ENCODE data around the gene TFCP2. TPM values are rescaled to one million over a fixed set of nuclear protein-coding genes. Genes with fewer than 3 reads are reported as not detected.

TFCP2 gene
- polyA plus RNA-seq, 1 donor, result 31.6 TPM

DNA sequence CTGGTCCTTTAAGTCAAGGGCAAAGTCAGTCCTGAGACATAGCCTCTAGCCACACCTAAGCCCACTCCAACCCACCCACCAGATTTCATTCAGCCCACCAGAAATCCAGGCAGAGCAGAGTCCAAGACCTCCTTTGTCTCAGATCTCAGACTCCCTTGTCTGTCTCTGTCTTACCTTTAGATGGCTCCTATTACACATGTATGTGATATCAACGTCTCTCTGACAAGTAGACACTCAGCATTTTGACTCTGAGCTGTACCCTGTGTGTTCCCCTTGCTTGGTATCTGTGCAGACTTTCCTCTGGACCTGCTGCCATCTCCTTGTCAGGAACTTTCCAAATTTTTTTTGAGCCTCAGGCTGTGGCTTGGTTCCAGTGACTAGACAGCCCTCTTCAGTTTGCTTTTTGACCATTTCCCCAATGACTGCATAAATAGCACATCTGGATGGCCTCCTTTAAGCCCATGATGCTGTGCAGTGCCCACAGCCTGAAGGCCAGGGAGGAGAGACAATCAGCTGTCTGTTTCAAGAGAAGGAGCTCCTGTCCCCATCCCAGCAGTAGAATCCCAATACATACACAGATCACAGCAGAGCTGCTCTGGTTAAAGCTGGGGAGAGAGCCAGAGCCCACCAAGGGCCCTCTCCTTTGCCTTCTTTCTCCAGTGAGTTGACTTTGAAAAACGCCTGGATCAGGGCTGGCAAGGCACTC lies 37.9 kb upstream of the TFCP2 start:
- no peak for DNase-seq
- H3K9me3 ChIP-seq (ENCODE audit: control insufficient read depth, low read depth, low read length), result no peaks in the 10 kb centered on the region
- H3K4me3 ChIP-seq (ENCODE audit: low read length), result no peak overlapping the region
- no peaks in the 10 kb centered on the region for H3K27me3 ChIP-seq (ENCODE audit: control insufficient read depth, insufficient read depth, low read length)
- WGBS (ENCODE audit: insufficient coverage, low lambda C conversion rate), result 80% methylated on average over 1 of the region's 2 CpGs
- no peak overlapping the region for H3K27ac ChIP-seq (ENCODE audit: low read length)
- no peaks in the 10 kb centered on the region for H3K4me1 ChIP-seq (ENCODE audit: control insufficient read depth, insufficient read depth, low read length)
- no peaks in the 10 kb centered on the region for H3K36me3 ChIP-seq (ENCODE audit: control insufficient read depth, insufficient read depth, low read length)

DNA sequence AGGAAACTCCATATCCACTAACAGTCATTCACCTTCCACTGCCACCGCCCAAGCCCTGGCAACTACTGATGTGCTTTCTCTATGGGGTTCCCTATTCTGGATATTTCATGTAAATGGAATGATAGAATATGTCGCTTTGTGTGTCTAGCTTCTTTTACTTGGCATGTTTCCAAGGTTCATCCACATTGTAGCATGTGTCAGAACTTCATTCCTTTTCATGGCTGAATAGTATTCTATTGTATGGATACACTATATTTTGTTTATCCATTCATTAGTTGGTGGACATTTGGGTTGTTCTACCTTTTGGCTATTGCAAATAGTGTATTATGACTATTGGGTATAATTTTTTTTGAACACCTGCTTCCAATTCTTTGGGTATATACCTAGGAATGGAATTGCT lies 36.3 kb upstream of the TFCP2 start:
- no peaks in the 10 kb centered on the region for H3K36me3 ChIP-seq (ENCODE audit: control insufficient read depth, insufficient read depth, low read length)
- no CpG with 5 or more reads among the region's 2 CpGs for WGBS (ENCODE audit: insufficient coverage, low lambda C conversion rate)
- no peaks in the 10 kb centered on the region for H3K9me3 ChIP-seq (ENCODE audit: control insufficient read depth, low read depth, low read length)
- no peak overlapping the region for H3K4me3 ChIP-seq (ENCODE audit: low read length)
- H3K27me3 ChIP-seq (ENCODE audit: control insufficient read depth, insufficient read depth, low read length), result no peaks in the 10 kb centered on the region
- DNase-seq, result no peak
- no peaks in the 10 kb centered on the region for H3K4me1 ChIP-seq (ENCODE audit: control insufficient read depth, insufficient read depth, low read length)
- no peak overlapping the region for H3K27ac ChIP-seq (ENCODE audit: low read length)

DNA sequence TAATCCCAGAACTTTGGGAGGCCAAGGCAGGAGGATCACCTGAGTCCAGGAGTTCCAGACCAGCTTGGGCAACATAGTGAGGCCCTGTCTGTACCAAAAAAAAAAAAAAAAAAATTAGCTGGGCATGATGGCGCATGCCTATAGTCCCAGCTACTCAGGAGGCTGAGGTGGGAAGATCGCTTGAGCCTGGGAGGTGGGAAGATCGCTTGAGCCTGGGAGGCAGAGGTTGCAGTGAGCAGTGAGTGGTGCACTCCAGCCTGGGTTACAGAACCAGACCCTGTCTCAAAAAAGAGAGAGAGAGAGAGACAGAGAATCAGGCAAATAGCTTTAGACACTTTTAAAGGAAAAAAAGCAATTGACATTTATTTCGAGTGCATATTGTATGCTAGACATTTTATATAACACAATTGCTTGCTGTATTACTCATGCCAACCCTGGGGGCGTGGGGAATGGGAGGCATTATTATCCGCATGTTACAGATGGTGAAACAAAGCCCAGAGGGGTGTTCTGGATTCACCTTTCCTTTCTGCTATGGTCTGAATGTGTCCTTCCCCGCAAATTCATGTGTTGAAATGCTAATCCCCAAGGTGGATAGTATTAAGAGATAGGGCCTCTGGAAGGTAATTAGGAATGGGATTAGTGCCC lies 35.2 kb upstream of the TFCP2 start:
- no peaks in the 10 kb centered on the region for H3K4me1 ChIP-seq (ENCODE audit: control insufficient read depth, insufficient read depth, low read length)
- H3K36me3 ChIP-seq (ENCODE audit: control insufficient read depth, insufficient read depth, low read length), result no peaks in the 10 kb centered on the region
- no peak overlapping the region for H3K27ac ChIP-seq (ENCODE audit: low read length)
- DNase-seq, result no peak
- H3K9me3 ChIP-seq (ENCODE audit: control insufficient read depth, low read depth, low read length), result no peaks in the 10 kb centered on the region
- H3K27me3 ChIP-seq (ENCODE audit: control insufficient read depth, insufficient read depth, low read length), result no peaks in the 10 kb centered on the region
- H3K4me3 ChIP-seq (ENCODE audit: low read length), result no peak overlapping the region
- WGBS (ENCODE audit: insufficient coverage, low lambda C conversion rate), result no CpG with 5 or more reads among the region's 7 CpGs

DNA sequence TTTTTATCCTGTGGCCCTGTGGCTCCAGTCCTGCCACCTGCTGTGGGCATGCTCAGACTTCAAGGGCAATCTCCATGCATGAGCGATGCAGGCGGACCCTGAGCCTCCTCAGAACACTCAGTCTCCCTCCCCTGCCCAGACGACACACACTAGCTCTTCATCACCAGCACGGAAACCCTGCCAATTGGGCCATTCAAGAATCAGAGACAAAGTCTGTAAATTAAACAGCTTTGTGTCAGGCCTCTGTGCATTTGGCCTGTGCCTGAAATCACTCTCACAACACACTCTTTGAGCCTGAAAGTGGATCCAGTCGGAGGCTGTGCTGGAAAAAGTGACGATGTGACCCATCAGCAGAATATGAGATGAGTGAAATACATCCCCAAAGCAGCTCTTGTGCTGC lies 32.4 kb upstream of the TFCP2 start:
- H3K27ac ChIP-seq (ENCODE audit: low read length), result no peak overlapping the region
- WGBS (ENCODE audit: insufficient coverage, low lambda C conversion rate), result no CpG with 5 or more reads among the region's 6 CpGs
- no peak overlapping the region for H3K4me3 ChIP-seq (ENCODE audit: low read length)
- DNase-seq, result no peak
- no peaks in the 10 kb centered on the region for H3K36me3 ChIP-seq (ENCODE audit: control insufficient read depth, insufficient read depth, low read length)
- H3K4me1 ChIP-seq (ENCODE audit: control insufficient read depth, insufficient read depth, low read length), result no peaks in the 10 kb centered on the region
- no peaks in the 10 kb centered on the region for H3K27me3 ChIP-seq (ENCODE audit: control insufficient read depth, insufficient read depth, low read length)
- no peaks in the 10 kb centered on the region for H3K9me3 ChIP-seq (ENCODE audit: control insufficient read depth, low read depth, low read length)

DNA sequence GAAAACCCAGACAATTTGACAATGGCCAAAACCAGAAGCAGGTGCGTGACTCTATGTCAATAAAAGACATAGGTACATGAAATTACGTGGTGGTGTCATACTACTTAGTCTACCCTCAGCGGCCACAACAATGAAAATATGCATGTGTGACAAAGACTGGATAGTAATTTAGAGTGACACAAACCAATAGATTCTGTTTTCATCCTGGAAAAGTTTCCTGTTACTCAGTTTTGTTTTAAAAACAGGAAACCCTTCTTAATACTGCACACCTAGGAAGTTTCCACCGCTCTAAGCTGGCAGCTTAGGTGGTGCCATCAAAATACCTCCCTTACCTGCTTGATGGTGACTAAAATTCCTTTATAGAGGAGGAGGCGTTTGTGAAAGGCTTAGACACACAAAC lies 29.8 kb upstream of the TFCP2 start:
- WGBS (ENCODE audit: insufficient coverage, low lambda C conversion rate), result 100% methylated on average over 1 of the region's 5 CpGs
- Histone ChIP-seq H3K36me3 (ENCODE audit: control insufficient read depth, insufficient read depth, low read length) (no peaks in the 10 kb centered on the region), H3K27me3 (ENCODE audit: control insufficient read depth, insufficient read depth, low read length) (no peaks in the 10 kb centered on the region), H3K27ac (ENCODE audit: low read length) (no peak overlapping the region), H3K9me3 (ENCODE audit: control insufficient read depth, low read depth, low read length) (no peaks in the 10 kb centered on the region), H3K4me1 (ENCODE audit: control insufficient read depth, insufficient read depth, low read length) (no peaks in the 10 kb centered on the region), H3K4me3 (ENCODE audit: low read length) (no peak overlapping the region)
- no peak for DNase-seq

DNA sequence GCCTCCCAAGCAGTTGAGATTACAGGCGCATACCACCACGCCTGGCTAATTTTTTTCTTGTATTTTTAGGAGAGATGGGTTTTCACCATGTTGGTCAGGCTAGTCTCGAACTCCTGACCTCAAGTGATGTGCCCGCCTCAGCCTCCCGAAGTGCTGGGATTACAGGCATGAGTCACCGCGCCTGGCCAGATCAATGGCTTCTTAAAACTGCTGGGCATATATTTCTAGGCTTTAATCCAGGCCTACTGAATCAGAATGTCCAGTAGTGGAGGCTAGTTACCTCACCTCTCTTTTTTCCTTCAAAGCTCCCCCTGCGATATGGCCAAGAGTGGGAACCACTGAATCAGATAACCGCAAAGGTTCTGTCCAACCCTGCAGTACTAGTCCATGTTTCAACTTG lies 27.9 kb upstream of the TFCP2 start:
- DNase-seq, result no peak
- H3K4me1 ChIP-seq (ENCODE audit: control insufficient read depth, insufficient read depth, low read length), result no peaks in the 10 kb centered on the region
- no CpG with 5 or more reads among the region's 9 CpGs for WGBS (ENCODE audit: insufficient coverage, low lambda C conversion rate)
- H3K9me3 ChIP-seq (ENCODE audit: control insufficient read depth, low read depth, low read length), result no peaks in the 10 kb centered on the region
- H3K4me3 ChIP-seq (ENCODE audit: low read length), result no peak overlapping the region
- H3K36me3 ChIP-seq (ENCODE audit: control insufficient read depth, insufficient read depth, low read length), result no peaks in the 10 kb centered on the region
- no peaks in the 10 kb centered on the region for H3K27me3 ChIP-seq (ENCODE audit: control insufficient read depth, insufficient read depth, low read length)
- H3K27ac ChIP-seq (ENCODE audit: low read length), result no peak overlapping the region

DNA sequence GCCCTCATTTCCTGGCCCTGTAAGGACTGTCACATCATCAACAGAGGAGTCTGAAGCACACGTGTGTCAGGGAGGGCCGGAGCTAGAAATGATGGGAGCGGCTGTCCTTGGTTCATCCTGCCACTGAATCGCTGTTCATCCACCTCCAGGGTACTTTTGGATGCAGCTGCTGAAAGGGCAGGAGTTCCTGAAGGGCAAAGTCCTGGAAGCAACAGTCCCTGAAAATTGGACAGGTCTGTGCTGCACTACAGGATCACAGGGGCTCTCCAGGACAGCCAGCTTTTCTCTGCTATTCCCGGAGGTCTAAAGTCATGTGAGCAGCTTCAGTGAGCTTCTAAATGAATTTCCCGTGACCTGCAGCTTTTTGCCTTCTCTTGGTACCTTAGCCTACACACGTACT lies 27.2 kb upstream of the TFCP2 start:
- Histone ChIP-seq H3K9me3 (ENCODE audit: control insufficient read depth, low read depth, low read length) (no peaks in the 10 kb centered on the region), H3K4me3 (ENCODE audit: low read length) (no peak overlapping the region), H3K36me3 (ENCODE audit: control insufficient read depth, insufficient read depth, low read length) (no peaks in the 10 kb centered on the region), H3K27me3 (ENCODE audit: control insufficient read depth, insufficient read depth, low read length) (no peaks in the 10 kb centered on the region), H3K4me1 (ENCODE audit: control insufficient read depth, insufficient read depth, low read length) (no peaks in the 10 kb centered on the region), H3K27ac (ENCODE audit: low read length) (no peak overlapping the region)
- WGBS (ENCODE audit: insufficient coverage, low lambda C conversion rate), result no CpG with 5 or more reads among the region's 7 CpGs
- no peak for DNase-seq

DNA sequence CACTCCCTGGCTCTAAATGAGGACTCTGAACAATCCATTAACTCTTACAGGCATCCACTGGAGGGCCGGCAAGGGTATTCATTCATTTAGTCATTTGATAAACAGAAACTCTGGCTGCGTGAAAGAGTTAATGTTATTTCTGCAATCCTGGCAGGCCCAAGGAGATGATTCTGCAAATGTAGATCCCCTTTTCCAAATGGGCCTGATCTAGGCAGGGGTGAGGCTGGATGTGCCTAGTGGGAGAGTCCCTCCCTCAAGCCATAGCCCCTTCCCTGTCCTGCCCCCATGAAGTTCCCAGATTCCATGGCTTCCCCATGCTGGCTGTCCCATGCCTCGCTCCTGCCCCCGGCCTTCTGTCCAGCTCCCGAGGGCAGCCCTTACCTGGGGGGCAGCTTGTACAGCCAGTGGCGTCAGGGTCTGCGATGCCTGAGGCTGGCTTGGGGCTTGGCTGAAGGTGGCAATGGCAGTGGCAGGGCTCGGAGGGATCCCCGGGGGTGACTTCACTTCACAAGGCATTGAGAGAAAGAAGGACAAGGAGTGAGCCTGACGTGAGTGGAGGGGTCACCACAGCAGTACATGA lies 26.5 kb upstream of the TFCP2 start:
- Histone ChIP-seq H3K27ac (ENCODE audit: low read length) (no peak overlapping the region), H3K4me3 (ENCODE audit: low read length) (no peak overlapping the region), H3K27me3 (ENCODE audit: control insufficient read depth, insufficient read depth, low read length) (no peaks in the 10 kb centered on the region), H3K4me1 (ENCODE audit: control insufficient read depth, insufficient read depth, low read length) (no peaks in the 10 kb centered on the region), H3K9me3 (ENCODE audit: control insufficient read depth, low read depth, low read length) (no peaks in the 10 kb centered on the region), H3K36me3 (ENCODE audit: control insufficient read depth, insufficient read depth, low read length) (no peaks in the 10 kb centered on the region)
- no peak for DNase-seq
- no CpG with 5 or more reads among the region's 10 CpGs for WGBS (ENCODE audit: insufficient coverage, low lambda C conversion rate)

DNA sequence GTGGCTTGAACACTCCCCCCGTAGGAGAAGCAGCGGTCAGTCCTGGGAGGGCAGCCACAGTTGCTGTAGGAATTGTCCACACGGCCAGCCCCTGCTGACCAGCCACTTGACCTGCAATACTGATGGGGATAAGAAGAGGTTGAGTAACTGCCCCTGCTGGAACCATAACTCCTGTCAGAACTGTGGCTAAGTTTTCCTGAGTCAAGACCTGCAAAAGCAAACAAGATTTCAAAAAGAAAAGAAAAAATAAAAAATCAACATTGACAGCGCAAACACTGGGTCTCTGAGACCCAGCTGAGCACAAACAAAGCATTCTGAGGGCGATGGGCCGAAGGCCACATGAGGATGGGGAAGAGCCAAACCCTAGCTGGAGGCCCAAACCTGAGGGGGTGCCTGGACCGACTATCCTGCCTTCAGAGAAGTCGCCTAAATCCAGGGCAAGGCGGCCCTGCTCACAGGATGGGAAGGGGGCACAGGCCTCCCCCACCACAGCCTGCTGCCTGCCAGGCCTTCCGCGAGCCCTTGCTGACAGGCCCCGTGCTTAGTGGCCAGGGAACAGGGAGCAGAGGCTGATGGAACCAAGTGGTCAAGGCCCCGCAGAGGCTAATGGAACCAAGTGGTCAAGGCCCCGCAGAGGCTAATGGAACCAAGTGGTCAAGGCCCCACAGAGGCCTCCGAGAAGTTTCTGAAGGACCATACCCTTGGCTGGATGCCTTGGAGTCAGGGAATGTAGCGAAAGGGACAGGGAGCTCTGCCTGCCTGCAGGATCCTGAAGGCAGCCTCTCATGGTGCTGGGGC lies 25.8 kb upstream of the TFCP2 start:
- H3K27me3 ChIP-seq (ENCODE audit: control insufficient read depth, insufficient read depth, low read length), result no peaks in the 10 kb centered on the region
- H3K36me3 ChIP-seq (ENCODE audit: control insufficient read depth, insufficient read depth, low read length), result no peaks in the 10 kb centered on the region
- WGBS (ENCODE audit: insufficient coverage, low lambda C conversion rate), result 83% methylated on average over 1 of the region's 16 CpGs
- H3K9me3 ChIP-seq (ENCODE audit: control insufficient read depth, low read depth, low read length), result no peaks in the 10 kb centered on the region
- H3K4me3 ChIP-seq (ENCODE audit: low read length), result no peak overlapping the region
- H3K4me1 ChIP-seq (ENCODE audit: control insufficient read depth, insufficient read depth, low read length), result no peaks in the 10 kb centered on the region
- no peak overlapping the region for H3K27ac ChIP-seq (ENCODE audit: low read length)
- DNase-seq, result no peak

DNA sequence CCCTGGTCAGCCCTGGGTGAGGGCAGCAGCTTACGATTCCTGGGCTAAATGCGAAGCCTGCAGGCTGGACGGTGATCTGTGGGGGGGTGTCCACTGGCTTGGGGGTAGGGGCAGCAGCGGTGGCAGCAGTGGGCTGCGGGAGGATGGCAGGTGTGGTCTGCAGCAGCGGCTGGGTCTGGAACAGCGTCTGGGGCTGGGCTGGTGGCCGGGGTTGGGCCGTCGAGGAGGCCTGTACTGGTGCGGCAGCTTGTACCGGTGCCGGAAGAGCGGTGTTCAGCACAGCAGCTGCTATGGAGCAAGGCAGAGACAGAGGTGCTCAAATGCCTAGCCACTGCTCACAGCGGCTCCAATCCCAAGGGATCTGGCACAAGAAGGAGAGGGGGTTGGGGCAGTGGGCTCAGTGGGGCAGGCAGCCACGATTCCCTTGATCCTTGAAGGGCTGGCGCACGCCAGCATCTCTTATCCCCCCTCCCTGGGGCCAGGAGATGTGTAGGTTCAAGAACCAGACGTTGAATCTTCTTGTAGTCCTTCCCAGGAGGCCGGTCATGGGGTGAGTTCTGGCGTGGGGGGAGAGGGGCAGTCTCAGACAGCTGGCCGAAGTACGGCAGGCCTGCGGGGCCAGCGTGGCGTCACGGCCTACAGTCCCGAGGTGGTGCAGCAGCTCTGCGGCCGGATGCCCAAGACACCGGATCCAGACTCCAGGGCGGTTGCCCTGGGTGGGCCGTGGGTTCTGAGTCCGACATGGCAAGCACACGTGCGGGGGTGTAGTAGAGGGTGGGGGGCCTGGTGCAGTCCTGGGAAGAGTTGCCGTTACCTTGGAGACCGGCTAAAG lies 25.0 kb upstream of the TFCP2 start:
- Histone ChIP-seq H3K9me3 (ENCODE audit: control insufficient read depth, low read depth, low read length) (no peaks in the 10 kb centered on the region), H3K4me1 (ENCODE audit: control insufficient read depth, insufficient read depth, low read length) (no peaks in the 10 kb centered on the region), H3K36me3 (ENCODE audit: control insufficient read depth, insufficient read depth, low read length) (no peaks in the 10 kb centered on the region), H3K27ac (ENCODE audit: low read length) (no peak overlapping the region), H3K4me3 (ENCODE audit: low read length) (no peak overlapping the region), H3K27me3 (ENCODE audit: control insufficient read depth, insufficient read depth, low read length) (no peaks in the 10 kb centered on the region)
- DNase-seq, result no peak
- WGBS (ENCODE audit: insufficient coverage, low lambda C conversion rate), result 100% methylated on average over 1 of the region's 38 CpGs

Data from large intestine (tissue), 3 donors.